IMR-90 (cell line): ENCODE data around the gene ZNF579. TPM values are rescaled to one million over a fixed set of nuclear protein-coding genes. Genes with fewer than 3 reads are reported as not detected.

Source experiments
- ATAC-seq: fragments of 200-7000 bp; cut with Tn5 transposase; 2 replicates; pipeline ENCODE4 v1.9.1; 2020; ENCODE audit warnings: low read depth, mild to moderate bottlenecking, moderate library complexity
- BruUV-seq: library from RNA; stranded (reverse); fragments of 400-500 nt; replicated peaks from 2 replicates; lab custom pipeline; 2021; lab: Mats Ljungman, UMichigan
- CTCF ChIA-PET: fragments of 300-600 bp; formaldehyde crosslinking; extraction: SDS; loops from one replicate; lab custom pipeline; 2021; ENCODE audit warnings: antibody characterized with exemption; lab: Yijun Ruan, JAX
- POLR2A ChIA-PET: fragments of 300-600 bp; sonication (Branson Sonifier 250); formaldehyde crosslinking; loops from one replicate; lab custom pipeline; 2022; ENCODE audit warnings: antibody characterized with exemption; ENCODE audit not compliant: unreplicated experiment; lab: Charles Lee
- DNase-seq: peaks from one replicate; pipeline ENCODE4 v3.0.0; 2013
- H2AFZ ChIP-seq: replicated peaks from 2 replicates; pipeline ENCODE3; 2013; ENCODE audit warnings: low read length, mild to moderate bottlenecking; ENCODE audit not compliant: poor library complexity
- H2AK5ac ChIP-seq: 2 replicates; pipeline ENCODE4 v1.6.1; 2013; ENCODE audit warnings: low read depth, low read length, inconsistent platforms
- H2AK9ac ChIP-seq: replicated peaks from 2 replicates; pipeline ENCODE3; 2013; ENCODE audit warnings: mild to moderate bottlenecking, low read depth, low read length, moderate library complexity; ENCODE audit not compliant: poor library complexity
- H2BK120ac ChIP-seq: 2 replicates; pipeline ENCODE4 v1.6.1; 2013; ENCODE audit warnings: low read depth, low read length, inconsistent platforms
- H2BK15ac ChIP-seq: 3 replicates; pipeline ENCODE4 v1.6.1; 2013; ENCODE audit warnings: low read depth, low read length, inconsistent platforms
- H2BK20ac ChIP-seq: 2 replicates; pipeline ENCODE4 v1.6.1; 2013; ENCODE audit warnings: low read depth, mild to moderate bottlenecking, inconsistent platforms, low read length, moderate library complexity
- H2BK5ac ChIP-seq: 2 replicates; pipeline ENCODE4 v1.6.1; 2013; ENCODE audit warnings: mild to moderate bottlenecking, low read depth, low read length, inconsistent platforms; ENCODE audit not compliant: poor library complexity, severe bottlenecking
- H3K14ac ChIP-seq: replicated peaks from 2 replicates; pipeline ENCODE4 v1.6.1; 2013; ENCODE audit warnings: low read depth, low read length, inconsistent platforms
- H3K18ac ChIP-seq: 2 replicates; pipeline ENCODE4 v1.6.1; 2013; ENCODE audit warnings: low read depth, low read length, control low read depth
- H3K23ac ChIP-seq: 2 replicates; pipeline ENCODE4 v1.6.1; 2013; ENCODE audit warnings: low read depth, low read length, inconsistent platforms
- H3K27ac ChIP-seq: 2 replicates; pipeline ENCODE4 v1.5.1; 2013; ENCODE audit warnings: mild to moderate bottlenecking, control low read depth, low read length; ENCODE audit not compliant: insufficient read depth
- H3K27me3 ChIP-seq: 2 replicates; pipeline ENCODE4 v1.6.1; 2013; ENCODE audit warnings: low read length; ENCODE audit not compliant: control insufficient read depth, insufficient read depth
- H3K36me3 ChIP-seq: 2 replicates; pipeline ENCODE4 v1.6.1; 2013; ENCODE audit warnings: low read length, mixed read lengths; ENCODE audit not compliant: control insufficient read depth, insufficient read depth
- H3K4ac ChIP-seq: 2 replicates; pipeline ENCODE4 v1.6.1; 2013; ENCODE audit warnings: low read depth, low read length, inconsistent platforms
- H3K4me1 ChIP-seq: 2 replicates; pipeline ENCODE4 v1.6.1; 2013; ENCODE audit warnings: low read length, mixed read lengths; ENCODE audit not compliant: control insufficient read depth, insufficient read depth
- H3K4me2 ChIP-seq: 2 replicates; pipeline ENCODE4 v1.6.1; 2013; ENCODE audit warnings: low read depth, mild to moderate bottlenecking, control low read depth, low read length, moderate library complexity
- H3K4me3 ChIP-seq: 2 replicates; pipeline ENCODE4 v1.5.1; 2013; ENCODE audit warnings: low read depth, mild to moderate bottlenecking, control low read depth, low read length, moderate library complexity; ENCODE audit not compliant: insufficient read depth
- H3K56ac ChIP-seq: 2 replicates; pipeline ENCODE4 v1.6.1; 2013; ENCODE audit warnings: low read length, inconsistent platforms; ENCODE audit not compliant: insufficient read depth; ENCODE audit errors: extremely low read depth
- H3K79me1 ChIP-seq, 2 experiments: 2 replicates each; pipeline ENCODE4 v1.6.1; 2013; ENCODE audit warnings: low read length in 2 of 2, inconsistent platforms in 1 of 2, low read depth in 1 of 2
- H3K9ac ChIP-seq: 2 replicates; pipeline ENCODE4 v1.6.1; 2013; ENCODE audit warnings: low read depth, low read length, control low read depth
- H3K9me1 ChIP-seq: 2 replicates; pipeline ENCODE4 v1.6.1; 2013; ENCODE audit warnings: low read length, inconsistent platforms; ENCODE audit not compliant: insufficient read depth
- H3K9me3 ChIP-seq: 2 replicates; pipeline ENCODE4 v1.6.1; 2013; ENCODE audit warnings: low read length; ENCODE audit not compliant: control insufficient read depth, insufficient read depth
- H4K20me1 ChIP-seq: 2 replicates; pipeline ENCODE4 v1.6.1; 2013; ENCODE audit warnings: low read length, inconsistent platforms; ENCODE audit not compliant: insufficient read depth
- H4K5ac ChIP-seq: 2 replicates; pipeline ENCODE4 v1.6.1; 2013; ENCODE audit warnings: mild to moderate bottlenecking, low read depth, low read length, control low read depth
- H4K8ac ChIP-seq, 2 experiments: 2 replicates each; pipeline ENCODE4 v1.6.1; 2013; ENCODE audit warnings: low read depth in 2 of 2, low read length in 2 of 2, control low read depth in 1 of 2, inconsistent platforms in 1 of 2
- H4K91ac ChIP-seq: 2 replicates; pipeline ENCODE4 v1.6.1; 2013; ENCODE audit warnings: low read depth, low read length, inconsistent platforms; ENCODE audit not compliant: insufficient read depth
- MXI1 ChIP-seq: IDR thresholded peaks from 2 replicates; pipeline ENCODE4 v1.6.1; 2012; ENCODE audit warnings: low read depth, mild to moderate bottlenecking, low read length, moderate library complexity, borderline replicate concordance
- POLR2A ChIP-seq: IDR thresholded peaks from 2 replicates; pipeline ENCODE4 v1.6.1; 2012; ENCODE audit warnings: mild to moderate bottlenecking, low read depth, low read length
- RAD21 ChIP-seq: IDR thresholded peaks from 2 replicates; pipeline ENCODE4 v1.6.1; 2012; ENCODE audit warnings: low read length, improper control_type of control experiment
- RCOR1 ChIP-seq: IDR thresholded peaks from 2 replicates; pipeline ENCODE4 v1.6.1; 2012; ENCODE audit warnings: mild to moderate bottlenecking, low read length, improper control_type of control experiment; ENCODE audit not compliant: insufficient replicate concordance
- RFX5 ChIP-seq: IDR thresholded peaks from 2 replicates; pipeline ENCODE4 v1.8.0; 2012; ENCODE audit warnings: low read depth, mild to moderate bottlenecking, low read length, moderate library complexity
- USF2 ChIP-seq: fragments of 150-350 bp; IDR thresholded peaks from 2 replicates; pipeline ENCODE4 v1.6.1; 2017; ENCODE audit warnings: mild to moderate bottlenecking, antibody characterized with exemption, low read length, low read depth
- WGBS, 2 experiments: methylation state at CpG; one replicate each; pipeline versions ENCODE4 v1.1.5 to v1.1.7; 2013; ENCODE audit warnings: missing lambda C conversion rate in 2 of 2; ENCODE audit not compliant: insufficient read length in 1 of 2; ENCODE audit errors: extremely low coverage in 2 of 2; 5-methylcytosine and 5-hydroxymethylcytosine counted together
- dilution Hi-C: fragments of 300-500 bp; cut with HindIII; formaldehyde crosslinking; loops from one replicate; pipeline ENCODE4 v1.14.3; 2018; ENCODE audit warnings: low sequenced_read_pairs; ENCODE audit not compliant: unreplicated experiment
- in situ Hi-C: fragments of 300-500 bp; cut with MboI; formaldehyde crosslinking; loops from 3 replicates; pipeline ENCODE4 v1.14.3; 2019; ENCODE audit warnings: low sequenced_read_pairs, inconsistent platforms, mixed read lengths
- intact Hi-C: fragments of 100-400 bp; cut with micrococcal nuclease; formaldehyde crosslinking; loops from 2 replicates; pipeline ENCODE4 v1.10.0; 2022
- polyA plus RNA-seq, 3 experiments: library from polyadenylated mRNA; depleted of rRNA; stranded (reverse); fragments of >200 nt; gene quantifications; 2 replicates each; pipeline ENCODE4 v1.2.3, GENCODE V29; 2012; ENCODE audit warnings: low replicate concordance in 1 of 3
- total RNA-seq: library from RNA; depleted of rRNA; stranded (reverse); fragments of >200 nt; gene quantifications from 2 replicates; pipeline ENCODE4 v1.2.3, GENCODE V29; 2012
- TF ChIP-seq, protein P1 (sequence below): fragments of 150-350 bp; IDR thresholded peaks from 2 replicates; pipeline ENCODE4 v1.6.1; 2016; ENCODE audit warnings: low read depth, mild to moderate bottlenecking, low read length, moderate library complexity, borderline replicate concordance

Gene ZNF579
- total and polyA plus RNA-seq, 2 of the 4 experiments (the other 2 are of a cell fraction), result 0.54 to 9.0 TPM

DNA sequence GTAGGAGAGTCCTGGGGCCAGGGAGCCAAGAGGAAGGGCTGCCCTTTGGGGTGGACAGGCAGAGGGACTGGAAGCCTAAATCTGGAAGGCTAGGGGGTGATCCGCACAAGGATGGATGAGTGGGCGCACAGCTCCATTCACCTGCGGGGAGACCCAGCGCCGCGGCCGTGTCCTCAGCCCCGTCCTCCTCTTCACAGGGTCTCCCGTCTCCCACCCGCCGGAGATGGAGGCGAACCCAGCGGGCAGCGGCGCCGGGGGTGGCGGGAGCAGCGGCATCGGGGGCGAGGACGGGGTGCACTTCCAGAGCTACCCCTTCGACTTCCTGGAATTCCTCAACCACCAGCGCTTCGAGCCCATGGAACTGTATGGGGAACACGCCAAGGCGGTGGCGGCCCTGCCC, 32.7 kb upstream of the ZNF579 start:
- CTCF ChIA-PET, result no interaction called here
- Histone ChIP-seq H3K4me2 (no peak overlapping the region), H3K9me1 (peaks cover 9% of the 10 kb centered on the region), H2AK9ac (no peak overlapping the region), H2BK120ac (no peak overlapping the region), H3K56ac (no peak overlapping the region), H3K23ac (no peak overlapping the region), H2BK20ac (no peak overlapping the region), H4K5ac (no peak overlapping the region), H3K27me3 (no peaks in the 10 kb centered on the region), H2BK15ac (no peak overlapping the region), H3K79me1 (peaks cover 37 to 59% of the 10 kb centered on the region in 2 experiments), H2BK5ac (no peak overlapping the region), H3K4ac (no peak overlapping the region), H3K14ac (no peak overlapping the region), H3K36me3 (peaks cover 48% of the 10 kb centered on the region), H2AK5ac (no peak overlapping the region), H3K9ac (no peak overlapping the region), H3K27ac (no peak overlapping the region), H3K4me3 (no peak overlapping the region), H3K9me3 (peaks cover 5% of the 10 kb centered on the region; the same call in 1 of the 2 replicates), H2AFZ (no peak overlapping the region), H4K91ac (no peak overlapping the region), H3K18ac (no peak overlapping the region), H4K8ac (no peak overlapping the region), H4K20me1 (peaks cover 25% of the 10 kb centered on the region), H3K4me1 (peaks cover under 1% of the 10 kb centered on the region; the same call in 1 of the 2 replicates)
- intact Hi-C loops, result no loop called here
- 96% methylated on average over 10 of the region's 27 CpGs; no CpG with 5 or more reads in 1 of the 2 experiments for WGBS, 2 experiments
- TF ChIP-seq RAD21, result no peak
- TF ChIP-seq RCOR1, result no peak
- TF ChIP-seq, protein P1, sequence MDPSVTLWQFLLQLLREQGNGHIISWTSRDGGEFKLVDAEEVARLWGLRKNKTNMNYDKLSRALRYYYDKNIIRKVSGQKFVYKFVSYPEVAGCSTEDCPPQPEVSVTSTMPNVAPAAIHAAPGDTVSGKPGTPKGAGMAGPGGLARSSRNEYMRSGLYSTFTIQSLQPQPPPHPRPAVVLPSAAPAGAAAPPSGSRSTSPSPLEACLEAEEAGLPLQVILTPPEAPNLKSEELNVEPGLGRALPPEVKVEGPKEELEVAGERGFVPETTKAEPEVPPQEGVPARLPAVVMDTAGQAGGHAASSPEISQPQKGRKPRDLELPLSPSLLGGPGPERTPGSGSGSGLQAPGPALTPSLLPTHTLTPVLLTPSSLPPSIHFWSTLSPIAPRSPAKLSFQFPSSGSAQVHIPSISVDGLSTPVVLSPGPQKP, result no peak
- TF ChIP-seq POLR2A, result no peak
- no peak for TF ChIP-seq MXI1
- TF ChIP-seq RFX5, result no peak
- no peak for TF ChIP-seq USF2
- no TSS peak for BruUV-seq
- ATAC-seq (no peak), DNase-seq (no peak)
- POLR2A ChIA-PET, result no interaction called here
- dilution Hi-C loops, result no loop called here
- in situ Hi-C loops, result no loop called here
